NK-92 (cell line): ENCODE data around the gene SLC25A33.

Experiments used
- DNase-seq: peaks from one replicate; lab custom pipeline; 2025; ENCODE audit not compliant: unreplicated experiment; lab: John Stamatoyannopoulos, UW

The SLC25A33 gene

DNA sequence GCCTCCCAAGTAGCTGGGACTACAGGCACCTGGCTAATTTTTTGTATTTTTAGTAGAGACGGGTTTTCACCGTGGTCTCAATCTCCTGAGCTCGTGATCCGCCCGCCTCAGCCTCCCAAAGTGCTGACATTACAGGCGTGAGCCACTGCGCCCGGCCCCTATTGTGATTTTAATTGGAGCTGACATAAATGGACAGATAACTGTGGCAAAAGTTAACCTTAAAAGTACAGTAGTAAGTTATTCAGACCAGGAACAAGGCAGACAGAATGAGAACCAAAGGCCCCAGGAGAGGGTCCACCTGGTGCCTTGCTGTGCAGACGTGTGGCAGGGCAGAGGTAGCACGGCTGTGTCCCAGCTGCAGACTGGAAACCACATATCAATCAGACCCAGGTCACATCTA lies 60.5 kb downstream of the SLC25A33 start:
- DNase-seq = no peak

DNA sequence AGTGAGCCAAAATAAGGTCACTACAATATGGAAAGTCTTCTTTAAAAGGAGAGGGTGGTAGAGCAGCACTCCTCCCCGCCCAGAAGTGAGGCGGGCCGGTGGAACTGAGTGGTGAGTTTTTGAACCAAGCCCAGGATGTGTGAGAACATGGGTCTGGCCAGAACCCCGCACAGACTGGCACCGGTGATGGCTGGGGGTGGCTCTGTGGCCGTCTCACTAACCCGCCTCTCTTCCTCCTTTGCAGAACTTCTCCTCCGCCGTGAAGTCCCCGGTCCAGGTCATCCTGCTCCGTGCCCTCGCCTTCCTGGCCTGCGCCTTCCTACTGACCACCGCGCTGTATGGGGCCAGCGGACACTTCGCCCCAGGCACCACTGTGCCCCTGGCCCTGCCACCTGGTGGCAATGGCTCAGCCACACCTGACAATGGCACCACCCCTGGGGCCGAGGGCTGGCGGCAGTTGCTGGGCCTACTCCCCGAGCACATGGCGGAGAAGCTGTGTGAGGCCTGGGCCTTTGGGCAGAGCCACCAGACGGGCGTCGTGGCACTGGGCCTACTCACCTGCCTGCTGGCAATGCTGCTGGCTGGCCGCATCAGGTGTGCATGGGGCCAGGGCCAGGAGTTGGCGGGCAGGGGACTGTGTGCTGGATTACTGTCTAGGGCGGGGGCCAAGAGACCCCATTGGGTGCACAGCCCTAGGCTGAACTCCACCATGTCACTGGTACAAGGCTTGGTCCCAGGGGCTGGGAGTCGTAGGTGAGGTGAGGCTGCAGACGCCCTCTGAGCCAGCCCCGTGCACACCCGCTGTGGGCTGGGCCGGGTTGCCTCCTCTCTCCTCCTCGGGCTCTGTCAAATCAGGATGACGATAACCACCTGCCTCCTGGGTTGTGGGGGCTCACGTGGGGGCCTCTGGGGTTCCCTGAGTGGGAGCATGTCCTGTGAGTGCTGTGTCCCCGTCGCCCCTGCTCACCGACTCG lies 61.9 kb downstream of the SLC25A33 start:
- DNase-seq = no peak

DNA sequence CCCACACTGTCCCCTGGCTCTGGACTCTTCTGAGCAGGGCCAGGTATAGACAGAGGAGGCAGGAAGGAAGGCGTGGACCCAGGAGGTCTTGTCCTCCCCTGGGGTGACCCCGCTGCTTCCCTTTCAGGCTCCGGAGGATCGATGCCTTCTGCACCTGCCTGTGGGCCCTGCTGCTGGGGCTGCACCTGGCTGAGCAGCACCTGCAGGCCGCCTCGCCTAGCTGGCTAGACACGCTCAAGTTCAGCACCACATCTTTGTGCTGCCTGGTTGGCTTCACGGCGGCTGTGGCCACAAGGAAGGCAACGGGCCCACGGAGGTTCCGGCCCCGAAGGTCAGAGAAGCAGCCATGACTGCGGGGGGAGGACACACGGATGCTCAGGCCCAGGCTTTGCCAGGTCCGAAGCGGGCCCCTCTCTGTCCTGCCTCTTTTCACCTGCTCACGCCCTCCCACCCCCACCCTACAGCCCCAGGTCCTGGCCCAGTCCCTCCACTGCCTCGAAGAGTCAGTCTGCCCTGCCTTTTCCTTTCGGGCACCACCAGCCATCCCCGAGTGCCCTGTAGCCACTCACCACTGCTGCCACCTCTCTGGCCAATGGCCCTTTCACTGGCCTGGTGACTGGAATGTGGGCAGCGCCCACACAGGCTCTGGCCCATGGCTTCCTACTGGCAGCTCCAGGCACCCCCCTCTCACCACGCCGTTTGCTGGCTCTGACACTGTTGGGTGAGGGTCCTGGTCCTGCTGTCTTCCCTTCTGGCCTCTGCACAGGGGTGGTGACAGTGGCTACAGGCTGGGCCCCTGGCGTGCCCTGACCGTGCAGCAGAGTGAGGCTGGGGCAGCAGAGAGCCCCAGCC lies 62.9 kb downstream of the SLC25A33 start:
- no peak for DNase-seq

DNA sequence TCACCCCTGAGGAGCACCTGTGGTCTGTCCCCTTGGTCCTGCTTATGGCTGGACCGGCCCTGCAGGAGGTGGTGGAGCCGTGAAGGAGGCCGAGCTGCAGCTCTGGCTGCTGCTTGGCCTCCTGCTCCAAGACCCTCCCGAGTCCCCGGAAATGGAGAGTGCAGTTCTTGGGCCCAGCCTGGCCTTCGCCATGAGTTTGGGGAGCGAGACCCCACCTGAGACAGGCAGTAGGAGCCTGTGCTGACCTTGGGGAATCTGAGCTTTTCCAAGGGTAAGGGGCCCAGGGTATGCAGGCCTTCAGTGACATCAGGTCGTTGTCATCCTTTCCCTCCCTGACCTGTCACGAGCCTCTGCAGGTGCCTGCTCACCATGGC lies 63.5 kb downstream of the SLC25A33 start:
- no peak for DNase-seq

DNA sequence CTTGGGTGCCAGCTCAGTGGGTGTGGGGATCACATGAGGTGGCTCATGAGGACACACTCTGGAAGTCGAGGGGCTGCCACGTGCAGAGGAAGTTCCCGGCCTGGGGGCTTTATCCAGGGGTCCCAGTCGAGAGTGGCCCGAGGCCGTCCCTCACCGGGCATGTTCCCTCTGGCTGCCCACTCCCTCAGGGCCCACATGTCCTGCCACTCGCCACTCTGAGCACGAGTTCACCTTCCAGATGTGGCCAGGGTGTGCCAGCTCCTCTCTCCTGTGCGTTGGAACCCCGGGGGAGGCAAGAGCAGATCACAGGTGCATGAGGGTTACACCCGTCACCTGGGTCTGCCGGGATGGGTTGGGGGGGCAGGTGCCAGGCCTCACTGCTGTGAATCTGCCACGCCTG lies 64.0 kb downstream of the SLC25A33 start:
- no peak for DNase-seq

DNA sequence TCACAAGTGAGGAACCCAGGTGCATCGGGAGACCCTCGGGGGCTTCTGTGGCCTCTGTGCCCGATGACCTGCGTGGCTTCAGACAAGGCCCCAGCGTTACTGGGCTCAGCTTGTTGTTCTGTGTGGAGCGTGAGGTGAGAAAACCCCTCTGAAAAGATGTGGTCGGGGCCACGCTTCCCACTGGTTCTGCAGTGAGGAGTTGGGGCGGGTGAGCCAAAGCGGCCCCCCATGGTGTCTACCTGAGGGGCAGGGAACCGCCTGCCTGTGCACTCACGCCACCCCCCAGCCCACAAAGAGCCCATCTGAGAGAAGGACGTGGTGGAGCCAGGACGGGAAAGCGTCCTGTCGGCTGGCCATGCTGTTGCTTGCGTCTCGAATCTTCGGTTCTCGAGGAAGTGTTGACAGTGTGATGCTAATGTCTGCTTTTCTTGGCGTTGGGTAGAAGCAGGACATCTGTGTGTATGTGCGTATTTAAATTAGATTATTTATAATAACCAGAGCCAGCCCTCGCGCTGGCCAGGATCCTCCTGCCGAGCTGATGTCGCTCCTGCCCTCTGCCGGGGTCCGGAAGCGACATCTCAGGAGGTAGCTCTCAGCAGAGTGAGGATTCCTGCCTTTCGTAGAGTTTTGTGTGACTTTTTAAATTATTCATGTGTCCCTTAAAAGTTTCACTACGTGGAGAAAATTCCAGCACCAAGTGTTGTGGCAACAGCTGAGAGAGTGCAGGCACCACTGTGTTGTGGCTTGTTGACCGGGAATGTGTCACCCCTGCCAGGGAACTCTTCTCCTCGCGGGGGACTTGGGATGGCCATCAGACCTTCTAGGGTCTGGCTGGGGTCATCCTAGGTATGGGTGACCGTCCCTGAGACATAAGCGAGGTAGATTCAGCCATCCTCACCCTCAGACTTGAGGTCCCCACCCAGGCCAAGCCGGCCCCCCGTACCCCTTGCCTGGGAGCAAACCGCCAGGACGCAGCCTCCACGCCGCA lies 64.8 kb downstream of the SLC25A33 start:
- no peak for DNase-seq

DNA sequence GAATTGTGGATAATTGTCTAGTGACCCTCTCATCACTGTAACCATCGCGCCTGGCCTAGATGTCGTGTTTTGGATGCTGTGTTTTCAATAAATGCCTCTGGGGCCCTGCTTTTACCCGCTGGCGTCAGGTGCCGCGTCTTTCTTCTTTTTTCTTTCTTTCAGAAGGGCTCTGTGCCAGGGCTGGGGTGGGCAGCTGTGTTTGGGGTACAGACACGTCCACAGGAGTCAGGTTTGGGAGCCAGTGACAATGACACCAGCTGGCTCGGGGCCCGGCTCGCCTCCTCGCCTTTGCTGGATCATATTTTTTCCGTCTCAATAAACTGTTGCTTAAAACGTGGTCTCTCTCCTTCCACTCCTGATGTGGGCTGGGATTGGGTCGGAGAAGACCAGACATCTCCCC lies 65.6 kb downstream of the SLC25A33 start:
- no peak for DNase-seq

DNA sequence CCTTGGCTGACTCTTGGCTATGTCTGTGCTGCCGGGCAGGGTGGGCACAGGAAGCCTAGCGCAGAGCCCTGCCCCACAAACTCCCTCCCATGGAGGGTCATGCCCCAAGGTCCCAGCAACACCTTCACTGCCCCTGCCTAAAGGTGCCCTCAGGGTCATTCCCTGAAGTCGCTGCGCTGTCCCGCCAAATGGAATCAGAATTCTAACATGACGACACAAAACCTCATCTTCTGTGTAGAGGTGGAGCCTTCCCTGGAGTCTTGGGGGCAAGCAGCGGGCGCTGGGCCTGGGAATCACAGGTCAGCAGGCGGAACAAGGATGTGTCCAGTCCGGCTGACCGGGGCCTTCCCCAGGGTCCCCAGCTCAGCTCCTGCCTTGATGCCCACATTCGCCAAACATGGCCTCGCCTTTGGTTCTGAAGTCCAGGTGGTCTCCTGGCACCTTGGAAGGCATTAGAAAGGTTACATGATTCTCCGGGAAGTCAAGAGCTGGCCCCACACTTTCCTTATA lies 66.7 kb downstream of the SLC25A33 start:
- no peak for DNase-seq

DNA sequence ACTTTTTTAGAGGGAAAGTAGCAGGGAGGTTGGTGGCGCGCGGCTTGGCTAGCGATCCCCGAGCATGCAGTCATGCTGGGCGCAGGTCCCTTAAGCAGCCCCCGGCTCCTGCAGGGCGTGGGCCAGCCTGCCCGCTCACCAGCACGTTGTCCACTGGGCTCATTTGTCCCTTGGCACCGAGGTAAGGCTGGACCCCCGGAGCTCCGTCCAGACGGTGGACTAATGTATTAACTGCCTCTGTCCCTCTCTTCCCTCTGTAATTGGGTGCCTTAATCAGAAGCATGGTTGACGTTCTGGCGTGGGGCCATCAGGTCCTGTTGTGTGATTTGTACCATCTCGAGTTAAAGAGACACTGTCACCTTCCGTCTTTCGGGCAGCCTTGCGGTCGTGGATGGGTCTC lies 67.2 kb downstream of the SLC25A33 start:
- DNase-seq = no peak

DNA sequence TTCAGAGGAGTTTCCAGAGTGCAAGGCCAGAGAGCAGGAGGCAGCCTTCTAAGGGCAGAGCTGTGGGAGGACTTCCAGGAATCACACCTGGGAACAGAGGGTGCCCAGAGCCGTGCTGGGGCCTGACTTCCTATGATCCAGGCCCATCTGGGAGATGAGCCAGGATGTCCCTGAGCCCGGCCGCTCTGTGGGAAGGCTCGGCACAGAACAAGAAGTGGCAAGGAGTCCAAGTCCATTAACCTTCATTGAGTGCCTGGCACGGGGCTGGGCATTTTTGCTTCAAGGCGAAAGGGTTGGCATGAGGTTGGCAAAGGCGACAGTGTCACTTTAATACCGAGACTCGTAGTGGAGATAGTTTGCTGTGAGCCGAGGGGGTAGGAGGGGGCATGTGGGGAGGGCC lies 67.7 kb downstream of the SLC25A33 start:
- no peak for DNase-seq

DNA sequence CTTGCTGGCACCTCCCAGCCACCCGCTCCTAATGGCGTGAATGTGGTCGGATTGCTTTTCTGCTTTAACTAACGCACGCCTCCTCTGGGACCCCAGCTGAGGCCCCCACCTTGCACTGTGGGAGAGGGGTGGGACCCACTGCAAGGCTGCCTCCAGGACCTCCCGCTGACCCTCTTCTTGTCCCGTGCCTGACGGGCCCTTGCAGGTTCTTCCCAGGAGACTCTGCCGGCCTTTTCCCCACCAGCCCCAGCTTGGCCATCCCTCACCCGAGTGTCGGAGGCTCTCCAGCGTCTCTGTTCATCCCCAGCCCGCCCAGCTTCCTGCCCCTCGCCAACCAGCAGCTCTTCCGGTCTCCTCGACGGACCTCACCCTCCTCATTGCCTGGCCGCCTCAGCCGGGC lies 68.1 kb downstream of the SLC25A33 start:
- no peak for DNase-seq

DNA sequence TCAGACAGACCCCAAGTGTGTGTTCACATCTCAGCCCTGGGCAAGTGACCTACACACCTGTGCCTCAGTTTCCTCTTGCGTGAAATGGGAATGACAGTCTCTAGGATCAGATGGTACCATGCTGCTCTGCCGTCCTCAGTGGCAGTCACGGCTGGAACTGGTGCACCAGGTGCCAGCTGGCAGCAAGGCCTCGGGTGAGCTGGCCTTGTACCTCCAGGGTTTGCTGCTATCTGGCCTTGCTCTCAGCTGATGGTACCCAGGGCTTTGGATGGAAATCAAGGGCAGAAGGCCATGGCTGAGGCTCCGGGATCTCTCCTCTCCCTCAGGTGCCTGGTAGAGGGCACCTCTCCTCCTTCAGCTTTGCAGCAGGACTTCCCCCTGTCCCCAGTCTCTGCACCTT lies 70.7 kb downstream of the SLC25A33 start:
- DNase-seq = no peak

DNA sequence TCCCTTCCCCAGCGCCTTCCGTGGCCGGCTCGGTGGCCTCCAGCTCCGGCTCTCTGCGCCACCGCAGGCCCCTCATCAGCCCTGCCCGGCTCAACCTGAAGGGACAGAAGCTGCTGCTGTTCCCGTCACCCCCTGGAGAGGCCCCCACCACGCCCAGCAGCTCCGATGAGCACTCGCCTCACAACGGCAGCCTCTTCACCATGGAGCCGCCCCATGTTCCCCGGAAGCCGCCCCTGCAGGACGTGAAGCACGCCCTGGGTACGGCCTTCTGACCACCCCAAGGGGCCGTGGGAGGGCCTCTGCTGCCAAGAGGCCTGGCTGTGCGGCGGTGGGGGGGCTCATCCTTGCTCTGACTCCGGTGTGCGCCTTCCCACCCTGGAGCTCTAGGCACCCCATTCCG lies 71.3 kb downstream of the SLC25A33 start:
- DNase-seq = no peak

DNA sequence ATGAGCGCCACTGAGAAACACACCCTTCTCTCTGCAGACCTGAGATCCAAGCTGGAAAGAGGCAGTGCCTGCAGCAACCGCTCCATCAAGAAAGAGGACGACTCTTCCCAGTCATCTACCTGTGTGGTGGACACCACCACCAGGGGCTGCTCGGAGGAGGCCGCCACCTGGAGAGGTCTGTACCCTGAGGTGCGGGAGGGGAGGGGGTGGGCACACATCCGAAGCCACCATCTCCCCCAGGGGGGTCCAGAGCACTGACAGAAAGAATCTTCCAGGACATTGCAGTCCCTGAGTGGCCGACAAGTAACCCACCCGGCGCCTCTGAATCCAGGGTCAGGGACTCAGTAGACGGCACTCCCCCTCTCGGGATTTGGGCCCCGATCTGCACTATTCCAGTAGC lies 72.5 kb downstream of the SLC25A33 start:
- DNase-seq = no peak

DNA sequence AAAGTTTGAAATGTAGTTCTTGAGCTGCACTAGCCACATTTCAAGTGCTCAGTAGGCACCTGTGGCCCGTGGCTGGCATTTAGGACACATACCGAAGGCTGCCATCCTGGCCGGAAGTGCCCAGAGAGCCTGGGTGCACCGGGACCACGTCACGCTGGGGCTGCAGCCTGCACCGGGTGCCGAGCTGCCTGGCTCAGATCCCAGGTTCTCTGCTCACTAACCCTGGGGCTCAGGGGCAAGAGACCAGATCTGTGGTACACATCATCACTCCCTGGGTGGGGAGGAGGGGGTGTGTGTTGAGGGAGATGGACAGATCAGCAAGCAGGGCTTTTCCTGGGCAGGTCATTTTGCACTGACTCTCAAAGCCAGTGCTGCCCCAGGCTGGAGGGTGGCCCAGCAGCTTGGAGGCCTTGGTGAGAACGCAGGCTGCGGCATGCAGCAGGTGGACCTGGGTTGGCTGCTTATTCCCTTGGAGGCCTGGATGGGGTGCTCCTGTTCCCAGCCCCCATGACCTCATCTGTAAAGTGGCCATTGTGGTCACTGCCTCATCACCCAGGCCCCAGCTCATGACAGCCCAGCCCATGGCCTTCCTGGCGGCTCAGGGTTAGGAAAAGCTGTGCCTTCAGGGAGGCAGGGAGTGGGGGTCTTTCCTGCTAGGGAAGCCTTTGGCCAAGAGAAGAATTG lies 73.0 kb downstream of the SLC25A33 start:
- no peak for DNase-seq

DNA sequence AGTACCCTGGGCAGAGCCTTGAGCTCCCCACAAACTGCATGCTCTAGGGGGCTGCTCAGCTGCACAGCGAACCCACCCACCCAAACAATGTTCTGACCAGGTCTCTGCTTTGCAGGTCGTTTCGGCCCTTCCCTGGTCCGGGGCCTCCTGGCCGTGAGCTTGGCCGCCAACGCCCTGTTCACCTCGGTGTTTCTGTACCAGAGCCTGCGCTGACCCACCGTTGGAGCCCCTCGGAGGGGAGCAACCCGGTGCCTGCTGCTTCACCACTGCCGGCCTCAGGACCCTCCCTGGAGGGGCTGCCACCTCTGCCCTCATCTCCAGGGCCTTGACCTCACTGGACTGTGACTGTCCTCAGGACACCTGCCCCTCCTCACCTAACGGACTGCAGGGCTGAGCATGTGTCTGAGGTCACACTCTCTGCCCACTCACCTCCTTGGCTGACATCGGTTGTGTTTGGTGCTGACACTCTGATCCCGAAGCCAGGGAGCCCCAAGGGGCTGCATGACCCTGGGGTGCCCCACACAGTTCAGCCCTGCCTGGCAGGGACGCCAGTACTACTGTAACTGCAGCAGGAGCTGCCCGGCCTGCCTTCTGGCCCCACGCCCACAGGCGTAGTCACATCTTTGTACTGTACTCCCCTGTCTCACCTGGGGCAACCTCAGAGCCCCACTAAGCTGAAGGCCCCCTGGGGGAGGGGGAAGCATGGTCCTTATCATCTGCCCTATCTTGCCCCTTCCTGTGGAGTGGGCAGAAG lies 73.8 kb downstream of the SLC25A33 start:
- no peak for DNase-seq

DNA sequence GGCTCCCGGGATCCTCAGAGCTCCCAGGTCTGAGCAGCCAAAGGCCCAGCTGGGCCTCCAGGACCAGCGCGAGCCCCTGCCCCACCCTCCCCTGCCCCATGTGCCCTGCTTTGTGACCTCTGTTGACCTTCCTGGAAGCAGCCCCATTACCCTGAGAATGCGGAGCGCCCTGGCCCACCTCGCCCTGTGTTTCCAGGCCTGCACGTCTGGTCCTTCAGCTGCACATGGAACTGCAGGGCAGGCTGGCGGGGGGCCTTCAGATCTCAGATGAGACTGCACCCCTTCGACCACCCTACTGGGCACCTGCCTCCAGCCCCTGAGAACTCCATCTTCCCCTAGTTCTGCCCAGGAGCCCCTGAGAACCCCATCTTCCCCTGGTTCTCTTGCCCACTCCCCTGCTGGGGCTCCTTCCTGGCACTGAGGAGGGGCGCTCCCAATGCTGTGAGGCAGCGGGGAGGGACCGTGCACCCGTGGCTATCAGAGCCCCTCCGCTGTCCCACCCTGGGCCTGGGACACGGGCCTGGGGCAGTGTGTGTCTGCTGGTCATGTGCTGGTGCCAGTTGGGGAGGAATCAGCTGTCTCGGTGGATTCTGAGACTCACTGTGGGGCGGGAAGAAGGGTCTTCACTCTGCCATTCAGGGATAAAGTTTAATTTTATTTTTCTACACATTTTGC lies 74.5 kb downstream of the SLC25A33 start:
- no peak for DNase-seq

DNA sequence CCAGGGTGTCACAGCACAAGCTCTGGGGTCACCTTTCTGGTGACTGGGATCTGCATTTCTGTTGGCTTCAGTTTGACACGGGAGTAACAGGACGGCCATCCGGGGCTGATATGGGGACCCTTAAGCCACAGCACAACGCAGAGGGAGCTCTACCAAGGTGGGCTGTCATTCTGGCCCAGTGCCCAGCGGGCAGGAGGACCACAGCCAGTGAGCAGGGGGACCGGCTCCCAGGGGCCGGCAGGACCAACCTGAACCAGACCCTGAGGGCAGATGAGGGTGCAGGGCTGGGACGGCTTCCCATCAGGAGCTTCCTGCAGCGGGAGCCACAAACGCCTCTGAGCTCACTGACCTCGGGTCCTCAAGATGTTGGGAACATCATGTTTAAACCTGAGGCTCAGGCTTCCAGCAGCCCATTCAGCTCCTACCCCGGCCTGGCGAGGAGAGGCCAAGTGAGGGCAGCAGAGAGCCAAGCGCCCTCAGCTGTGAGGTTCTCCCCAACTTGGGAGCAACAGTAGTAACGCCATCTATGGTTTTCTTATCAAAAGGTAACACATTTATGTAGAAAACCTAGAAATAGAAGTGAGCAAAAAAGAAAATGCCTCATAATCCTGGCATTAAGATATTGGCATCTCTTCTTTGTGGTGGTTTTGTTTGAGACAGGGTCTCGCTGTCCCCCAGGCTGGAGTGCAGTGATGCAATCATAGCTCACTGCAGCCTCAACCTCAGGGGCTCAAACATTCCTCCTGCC lies 76.2 kb downstream of the SLC25A33 start:
- no peak for DNase-seq
